Measurements from ENCODE around the gene KRTAP2-2.

Gene KRTAP2-2

GRCh38 chr17:41020336-41020735 lies 34.7 kb downstream of the KRTAP2-2 start:
- DNase-seq (ENCODE audit: low read depth) = no peak

GRCh38 chr17:41019415-41019814 lies 35.6 kb downstream of the KRTAP2-2 start:
- no peak for DNase-seq (ENCODE audit: low read depth)

- DNase-seq (ENCODE audit: low read depth) = no peak
Measured at GRCh38 chr17:41018541-41018940, 36.5 kb downstream of the KRTAP2-2 start.

- DNase-seq (ENCODE audit: low read depth) = no peak
Measured at GRCh38 chr17:41016578-41017215, 38.3 kb downstream of the KRTAP2-2 start.

- no peak for DNase-seq (ENCODE audit: low read depth)
Measured at GRCh38 chr17:41015454-41015853, 39.6 kb downstream of the KRTAP2-2 start.

- no peak for DNase-seq (ENCODE audit: low read depth)
Measured at GRCh38 chr17:41013606-41014005, 41.4 kb downstream of the KRTAP2-2 start.

- no peak for DNase-seq (ENCODE audit: low read depth)
Measured at GRCh38 chr17:41013181-41013580, 41.8 kb downstream of the KRTAP2-2 start.

- no peak for DNase-seq (ENCODE audit: low read depth)
Measured at GRCh38 chr17:41012326-41013120, 42.5 kb downstream of the KRTAP2-2 start.

- no peak for DNase-seq (ENCODE audit: low read depth)
Measured at GRCh38 chr17:41010441-41010840, 44.6 kb downstream of the KRTAP2-2 start.

GRCh38 chr17:41009936-41010335 lies 45.1 kb downstream of the KRTAP2-2 start:
- no peak for DNase-seq (ENCODE audit: low read depth)

GRCh38 chr17:41009301-41009760 lies 45.7 kb downstream of the KRTAP2-2 start:
- no peak for DNase-seq (ENCODE audit: low read depth)

- DNase-seq (ENCODE audit: low read depth) = no peak
Measured at GRCh38 chr17:41008811-41009210, 46.2 kb downstream of the KRTAP2-2 start, which contains the start of gene KRTAP3-1. Gene KRTAP3-1, minus strand, starts transcription at chr17:41009128. Its CDS starts 54 bp downstream, at chr17:41009074.

Data from stimulated activated CD8-positive, alpha-beta memory T cell treated with anti-CD3 and anti-CD28 coated beads, Interleukin-12 subunit alpha, Interleukin-12 subunit beta, amount 100 ng/mL, for 4 hours (primary cell).